GM19452 (cell line): ENCODE results near the gene PDCD4.
A peak's percentile ranks its signal among the peaks of the same experiment; 100 is the strongest.
"Not testable (repeated sequence)": the region's sequence is repeated elsewhere in the genome, so short reads cannot be mapped to it uniquely, and the experiment has no call there.

Experiments used
- ATAC-seq: cut with Tn5 transposase; IDR thresholded peaks from one replicate; pipeline ENCODE4 v1.9.1; 2021; ENCODE audit not compliant: unreplicated experiment

Gene PDCD4

GRCh38 chr10:110880012-110880411 is 8.3 kb downstream of the PDCD4 start:
- ATAC-seq: no peak

GRCh38 chr10:110881247-110881646 is 9.5 kb downstream of the PDCD4 start:
- ATAC-seq: no peak

- no peak for ATAC-seq
Observed at GRCh38 chr10:110881905-110882304, 10.2 kb downstream of the PDCD4 start.

GRCh38 chr10:110883924-110884323 is 12.2 kb downstream of the PDCD4 start:
- no peak for ATAC-seq

GRCh38 chr10:110885932-110886674 is 14.4 kb downstream of the PDCD4 start:
- ATAC-seq: no peak

- ATAC-seq: no peak
Observed at GRCh38 chr10:110887560-110887959, 15.8 kb downstream of the PDCD4 start.

GRCh38 chr10:110892602-110893288 is 21.0 kb downstream of the PDCD4 start:
- ATAC-seq: no peak

GRCh38 chr10:110893559-110894179 is 21.9 kb downstream of the PDCD4 start:
- ATAC-seq: peak; percentile 82

GRCh38 chr10:110897184-110897583 is 25.5 kb downstream of the PDCD4 start:
- ATAC-seq: no peak

- ATAC-seq: no peak
Observed at GRCh38 chr10:110898391-110898790, 26.7 kb downstream of the PDCD4 start.

- no peak for ATAC-seq
Observed at GRCh38 chr10:110900983-110901382, 29.3 kb downstream of the PDCD4 start.

GRCh38 chr10:110901954-110902819 is 30.5 kb downstream of the PDCD4 start:
- no peak for ATAC-seq

GRCh38 chr10:110903280-110904278 is 31.9 kb downstream of the PDCD4 start:
- no peak for ATAC-seq

- no peak for ATAC-seq
Observed at GRCh38 chr10:110910138-110910537, 38.4 kb downstream of the PDCD4 start.

- no peak for ATAC-seq
Observed at GRCh38 chr10:110912374-110912773, 40.6 kb downstream of the PDCD4 start.

GRCh38 chr10:110914431-110914830 is 42.7 kb downstream of the PDCD4 start:
- no peak for ATAC-seq

- ATAC-seq: no peak
Observed at GRCh38 chr10:110915035-110915434, 43.3 kb downstream of the PDCD4 start.

- not testable (repeated sequence) for ATAC-seq
Observed at GRCh38 chr10:110915600-110915999, 43.9 kb downstream of the PDCD4 start.

- no peak for ATAC-seq
Observed at GRCh38 chr10:110916554-110917346, 45.0 kb downstream of the PDCD4 start.
